CD14-positive monocyte (primary cell): ENCODE measurements around the gene POLR3A. TPM values are rescaled to one million over a fixed set of nuclear protein-coding genes. Genes with fewer than 3 reads are reported as not detected.
A peak's percentile ranks its signal among the peaks of the same experiment; 100 is the strongest.

Experiments used
- DNase-seq, 3 donors: peaks; one replicate each; pipeline ENCODE4 v3.0.0-alpha.2; 2011 to 2022
- H2AFZ ChIP-seq: 2 replicates; pipeline ENCODE4 v1.6.0; 2012; ENCODE audit warnings: mild to moderate bottlenecking, low read depth, low read length, inconsistent platforms; ENCODE audit not compliant: insufficient read depth, poor library complexity, severe bottlenecking
- H3K27ac ChIP-seq, 2 donors: 1 replicate in 1 of 2; 2 replicates in 1 of 2; pipeline ENCODE4 v1.5.1; 2012 to 2013; ENCODE audit warnings: low read length in 2 of 2, control low read depth in 1 of 2, inconsistent platforms in 1 of 2, low read depth in 1 of 2, mild to moderate bottlenecking in 1 of 2
- H3K27me3 ChIP-seq, 2 donors: one replicate each; pipeline versions ENCODE4 v1.6.0 to v1.6.1; 2011 to 2013; ENCODE audit warnings: low read length in 2 of 2; ENCODE audit not compliant: control insufficient read depth in 2 of 2, insufficient read depth in 2 of 2
- H3K36me3 ChIP-seq, 2 donors: replicated peaks in 1 of 2; 1 replicate in 1 of 2; 2 replicates in 1 of 2; pipeline versions ENCODE4 v1.5.1 to v1.6.1; 2012 to 2013; ENCODE audit warnings: low read length in 2 of 2, control low read depth in 1 of 2, inconsistent platforms in 1 of 2, mild to moderate bottlenecking in 1 of 2; ENCODE audit not compliant: insufficient read depth in 2 of 2, control insufficient read depth in 1 of 2
- H3K4me1 ChIP-seq, 2 donors: 1 replicate in 1 of 2; 2 replicates in 1 of 2; pipeline versions ENCODE4 v1.5.1 to v1.6.1; 2012 to 2013; ENCODE audit warnings: low read length in 2 of 2, control low read depth in 1 of 2, inconsistent platforms in 1 of 2, mild to moderate bottlenecking in 1 of 2, moderate library complexity in 1 of 2; ENCODE audit not compliant: insufficient read depth in 2 of 2, control insufficient read depth in 1 of 2
- H3K4me2 ChIP-seq: replicated peaks from 2 replicates; pipeline ENCODE3; 2012; ENCODE audit warnings: low read length, moderate library complexity, mild to moderate bottlenecking; ENCODE audit not compliant: poor library complexity, severe bottlenecking; ENCODE audit errors: extremely low read depth
- H3K4me3 ChIP-seq, 3 experiments: fragments of 200-600 bp in 1 of 3; sonication (generic) in 1 of 3; replicated peaks in 1 of 3; 1 replicate in 2 of 3; 2 replicates in 1 of 3; pipeline ENCODE4 v1.5.1; 2011 to 2013; ENCODE audit warnings: low read length in 3 of 3, mild to moderate bottlenecking in 3 of 3, control low read depth in 2 of 3, low read depth in 2 of 3, inconsistent platforms in 1 of 3, moderate library complexity in 1 of 3
- H3K79me2 ChIP-seq: 2 replicates; pipeline ENCODE4 v1.6.0; 2012; ENCODE audit warnings: mild to moderate bottlenecking, control low read depth, inconsistent platforms, low read length, moderate library complexity; ENCODE audit not compliant: insufficient read depth
- H3K9ac ChIP-seq: 2 replicates; pipeline ENCODE4 v1.6.0; 2017; ENCODE audit warnings: low read length, mild to moderate bottlenecking; ENCODE audit not compliant: insufficient read depth, poor library complexity, severe bottlenecking
- H3K9me3 ChIP-seq, 2 donors: replicated peaks in 1 of 2; 1 replicate in 1 of 2; 2 replicates in 1 of 2; pipeline versions ENCODE4 v1.5.1 to v1.6.1; 2012 to 2013; ENCODE audit warnings: low read length in 2 of 2, control low read depth in 1 of 2; ENCODE audit not compliant: control insufficient read depth in 1 of 2, insufficient read depth in 1 of 2
- H4K20me1 ChIP-seq: 2 replicates; pipeline ENCODE4 v1.6.0; 2012; ENCODE audit warnings: mild to moderate bottlenecking, low read length, control low read depth, moderate library complexity; ENCODE audit not compliant: insufficient read depth
- H3K27ac Mint-ChIP-seq, 7 donors: one replicate each; pipeline ENCODE4 v1.8.0; 2020; ENCODE audit warnings: mild to moderate bottlenecking in 7 of 7, mixed read lengths in 7 of 7, moderate library complexity in 6 of 7, inconsistent platforms in 2 of 7
- H3K27me3 Mint-ChIP-seq, 3 donors: one replicate each; pipeline ENCODE4 v1.8.0; 2021 to 2022; ENCODE audit warnings: low read depth in 3 of 3, mild to moderate bottlenecking in 3 of 3, mixed read lengths in 3 of 3, moderate library complexity in 3 of 3, inconsistent platforms in 1 of 3
- H3K36me3 Mint-ChIP-seq, 2 donors: one replicate each; pipeline ENCODE4 v1.8.0; 2020; ENCODE audit warnings: mixed read lengths in 2 of 2, inconsistent platforms in 1 of 2, mild to moderate bottlenecking in 1 of 2
- H3K4me1 Mint-ChIP-seq: one replicate; pipeline ENCODE4 v1.8.0; 2020; ENCODE audit warnings: mild to moderate bottlenecking, mixed read lengths
- H3K4me3 Mint-ChIP-seq, 2 donors: one replicate each; pipeline ENCODE4 v1.8.0; 2020; ENCODE audit warnings: mild to moderate bottlenecking in 2 of 2, mixed read lengths in 2 of 2, moderate library complexity in 1 of 2
- H3K9me3 Mint-ChIP-seq, 7 donors: one replicate each; pipeline ENCODE4 v1.8.0; 2020 to 2022; ENCODE audit warnings: mixed read lengths in 7 of 7, mild to moderate bottlenecking in 6 of 7, moderate library complexity in 6 of 7, inconsistent platforms in 2 of 7
- CTCF ChIP-seq: fragments of 200-600 bp; IDR thresholded peaks from one replicate; pipeline ENCODE4 v1.8.0; 2022; ENCODE audit warnings: antibody characterized with exemption, mild to moderate bottlenecking
- WGBS: methylation state at CpG from one replicate; pipeline ENCODE4 v1.1.5; 2013; ENCODE audit warnings: missing lambda C conversion rate; ENCODE audit not compliant: insufficient coverage; 5-methylcytosine and 5-hydroxymethylcytosine counted together
- intact Hi-C, 2 donors: fragments of 100-400 bp; cut with micrococcal nuclease; formaldehyde crosslinking; loops; one replicate each; pipeline versions ENCODE4 v1.15.0 to v1.15.1; 2023
- polyA plus RNA-seq, 3 donors: library from polyadenylated mRNA; depleted of rRNA in 1 of 3; unstranded in 2 of 3; stranded (reverse) in 1 of 3; fragments of 300-500 nt in 2 of 3; fragments of >200 nt in 1 of 3; fragmentation: Illumina TruSeq in 2 of 3; gene quantifications; 1 replicate in 2 of 3; 2 replicates in 1 of 3; pipeline ENCODE4 v1.2.3, GENCODE V29; 2012 to 2021

POLR3A gene
- polyA plus RNA-seq, 3 donors: 2.7 to 5.2 (median 4.7) TPM

- Mint-ChIP-seq H3K27me3 (no peaks in the 10 kb centered on the region), H3K4me1 (no peaks in the 10 kb centered on the region), H3K9me3 (no peaks in the 10 kb centered on the region), H3K36me3 (peaks cover 93 to 100% of the 10 kb centered on the region in 2 donors), H3K27ac (peak overlapping the region in 1 of 7 donors; percentile 76), H3K4me3 (no peak overlapping the region)
- 54% methylated on average over 3 of the region's 16 CpGs for WGBS
- no peak for DNase-seq
- intact Hi-C loops: no loop called here
- no peak overlapping the region for H3K27ac ChIP-seq
- peaks cover 94 to 100% of the 10 kb centered on the region in 2 donors for H3K36me3 ChIP-seq
- H3K4me1 ChIP-seq: no peaks in the 10 kb centered on the region
- no peak overlapping the region for H2AFZ ChIP-seq
- H3K9ac ChIP-seq: no peak overlapping the region
- no peak overlapping the region for H3K4me3 ChIP-seq
- no peak for TF ChIP-seq CTCF
- no peaks in the 10 kb centered on the region for H3K27me3 ChIP-seq
- H3K4me2 ChIP-seq: no peak overlapping the region
- no peaks in the 10 kb centered on the region for H3K9me3 ChIP-seq
- no peaks in the 10 kb centered on the region for H3K79me2 ChIP-seq
- H4K20me1 ChIP-seq: no peaks in the 10 kb centered on the region
Measured at GRCh38 chr10:77983384-77984341, 45.7 kb downstream of the POLR3A start.

DNA sequence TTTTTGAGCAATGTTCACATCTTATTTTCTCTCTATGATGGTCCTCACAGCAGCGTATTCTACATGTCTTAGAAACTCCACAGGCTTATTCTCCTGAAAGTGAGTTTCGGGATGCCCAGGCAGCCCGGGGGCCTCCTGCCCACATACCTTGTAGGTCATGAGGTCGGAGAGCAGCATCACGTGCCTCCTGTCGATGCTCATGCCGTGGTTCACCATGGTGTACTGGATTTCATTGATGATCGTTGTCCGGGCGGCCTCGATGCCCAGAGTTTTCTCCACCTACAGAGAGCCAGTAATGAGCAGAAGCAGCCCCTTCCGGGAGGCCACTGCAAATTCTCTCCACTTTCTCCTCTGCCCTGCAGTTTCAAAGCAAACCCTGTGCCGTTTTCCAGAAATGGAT lies 48.0 kb downstream of the POLR3A start:
- Mint-ChIP-seq H3K27me3 (no peaks in the 10 kb centered on the region), H3K4me3 (no peak overlapping the region), H3K9me3 (no peaks in the 10 kb centered on the region), H3K27ac (peak overlapping the region in 3 of 7 donors; percentile 12 to 20 (median 13)), H3K36me3 (peaks cover 91 to 100% of the 10 kb centered on the region in 2 donors), H3K4me1 (no peaks in the 10 kb centered on the region)
- no peaks in the 10 kb centered on the region for H3K27me3 ChIP-seq
- H4K20me1 ChIP-seq: no peaks in the 10 kb centered on the region
- no peak overlapping the region for H3K9ac ChIP-seq
- no peaks in the 10 kb centered on the region for H3K9me3 ChIP-seq
- no peak overlapping the region for H2AFZ ChIP-seq
- TF ChIP-seq CTCF: no peak
- H3K36me3 ChIP-seq: peaks cover 94 to 100% of the 10 kb centered on the region in 2 donors
- H3K27ac ChIP-seq: no peak overlapping the region
- no peak overlapping the region for H3K4me2 ChIP-seq
- H3K4me1 ChIP-seq: no peaks in the 10 kb centered on the region
- no peak overlapping the region for H3K4me3 ChIP-seq
- DNase-seq: no peak
- intact Hi-C loops: no loop called here
- no peaks in the 10 kb centered on the region for H3K79me2 ChIP-seq
- 100% methylated on average over 7 of the region's 13 CpGs for WGBS
